IMR-90 (cell line): Measurements from ENCODE around the gene SLC16A8. TPM values are rescaled to one million over a fixed set of nuclear protein-coding genes. Genes with fewer than 3 reads are reported as not detected.

Experiments used
- ATAC-seq: fragments of 200-7000 bp; cut with Tn5 transposase; 2 replicates; pipeline ENCODE4 v1.9.1; 2020; ENCODE audit warnings: low read depth, mild to moderate bottlenecking, moderate library complexity
- BruUV-seq: library from RNA; stranded (reverse); fragments of 400-500 nt; replicated peaks from 2 replicates; lab custom pipeline; 2021; lab: Mats Ljungman, UMichigan
- CTCF ChIA-PET: fragments of 300-600 bp; formaldehyde crosslinking; extraction: SDS; loops from one replicate; lab custom pipeline; 2021; ENCODE audit warnings: antibody characterized with exemption; lab: Yijun Ruan, JAX
- POLR2A ChIA-PET: fragments of 300-600 bp; sonication (Branson Sonifier 250); formaldehyde crosslinking; loops from one replicate; lab custom pipeline; 2022; ENCODE audit warnings: antibody characterized with exemption; ENCODE audit not compliant: unreplicated experiment; lab: Charles Lee
- DNase-seq: peaks from one replicate; pipeline ENCODE4 v3.0.0; 2013
- H2AFZ ChIP-seq: replicated peaks from 2 replicates; pipeline ENCODE3; 2013; ENCODE audit warnings: low read length, mild to moderate bottlenecking; ENCODE audit not compliant: poor library complexity
- H2AK5ac ChIP-seq: 2 replicates; pipeline ENCODE4 v1.6.1; 2013; ENCODE audit warnings: low read depth, low read length, inconsistent platforms
- H2AK9ac ChIP-seq: replicated peaks from 2 replicates; pipeline ENCODE3; 2013; ENCODE audit warnings: mild to moderate bottlenecking, low read depth, low read length, moderate library complexity; ENCODE audit not compliant: poor library complexity
- H2BK120ac ChIP-seq: 2 replicates; pipeline ENCODE4 v1.6.1; 2013; ENCODE audit warnings: low read depth, low read length, inconsistent platforms
- H2BK15ac ChIP-seq: 3 replicates; pipeline ENCODE4 v1.6.1; 2013; ENCODE audit warnings: low read depth, low read length, inconsistent platforms
- H2BK20ac ChIP-seq: 2 replicates; pipeline ENCODE4 v1.6.1; 2013; ENCODE audit warnings: low read depth, mild to moderate bottlenecking, inconsistent platforms, low read length, moderate library complexity
- H2BK5ac ChIP-seq: 2 replicates; pipeline ENCODE4 v1.6.1; 2013; ENCODE audit warnings: mild to moderate bottlenecking, low read depth, low read length, inconsistent platforms; ENCODE audit not compliant: poor library complexity, severe bottlenecking
- H3K14ac ChIP-seq: replicated peaks from 2 replicates; pipeline ENCODE4 v1.6.1; 2013; ENCODE audit warnings: low read depth, low read length, inconsistent platforms
- H3K18ac ChIP-seq: 2 replicates; pipeline ENCODE4 v1.6.1; 2013; ENCODE audit warnings: low read depth, low read length, control low read depth
- H3K23ac ChIP-seq: 2 replicates; pipeline ENCODE4 v1.6.1; 2013; ENCODE audit warnings: low read depth, low read length, inconsistent platforms
- H3K27ac ChIP-seq: 2 replicates; pipeline ENCODE4 v1.5.1; 2013; ENCODE audit warnings: mild to moderate bottlenecking, control low read depth, low read length; ENCODE audit not compliant: insufficient read depth
- H3K27me3 ChIP-seq: 2 replicates; pipeline ENCODE4 v1.6.1; 2013; ENCODE audit warnings: low read length; ENCODE audit not compliant: control insufficient read depth, insufficient read depth
- H3K36me3 ChIP-seq: 2 replicates; pipeline ENCODE4 v1.6.1; 2013; ENCODE audit warnings: low read length, mixed read lengths; ENCODE audit not compliant: control insufficient read depth, insufficient read depth
- H3K4ac ChIP-seq: 2 replicates; pipeline ENCODE4 v1.6.1; 2013; ENCODE audit warnings: low read depth, low read length, inconsistent platforms
- H3K4me1 ChIP-seq: 2 replicates; pipeline ENCODE4 v1.6.1; 2013; ENCODE audit warnings: low read length, mixed read lengths; ENCODE audit not compliant: control insufficient read depth, insufficient read depth
- H3K4me2 ChIP-seq: 2 replicates; pipeline ENCODE4 v1.6.1; 2013; ENCODE audit warnings: low read depth, mild to moderate bottlenecking, control low read depth, low read length, moderate library complexity
- H3K4me3 ChIP-seq: 2 replicates; pipeline ENCODE4 v1.5.1; 2013; ENCODE audit warnings: low read depth, mild to moderate bottlenecking, control low read depth, low read length, moderate library complexity; ENCODE audit not compliant: insufficient read depth
- H3K56ac ChIP-seq: 2 replicates; pipeline ENCODE4 v1.6.1; 2013; ENCODE audit warnings: low read length, inconsistent platforms; ENCODE audit not compliant: insufficient read depth; ENCODE audit errors: extremely low read depth
- H3K79me1 ChIP-seq, 2 experiments: 2 replicates each; pipeline ENCODE4 v1.6.1; 2013; ENCODE audit warnings: low read length in 2 of 2, inconsistent platforms in 1 of 2, low read depth in 1 of 2
- H3K9ac ChIP-seq: 2 replicates; pipeline ENCODE4 v1.6.1; 2013; ENCODE audit warnings: low read depth, low read length, control low read depth
- H3K9me1 ChIP-seq: 2 replicates; pipeline ENCODE4 v1.6.1; 2013; ENCODE audit warnings: low read length, inconsistent platforms; ENCODE audit not compliant: insufficient read depth
- H3K9me3 ChIP-seq: 2 replicates; pipeline ENCODE4 v1.6.1; 2013; ENCODE audit warnings: low read length; ENCODE audit not compliant: control insufficient read depth, insufficient read depth
- H4K20me1 ChIP-seq: 2 replicates; pipeline ENCODE4 v1.6.1; 2013; ENCODE audit warnings: low read length, inconsistent platforms; ENCODE audit not compliant: insufficient read depth
- H4K5ac ChIP-seq: 2 replicates; pipeline ENCODE4 v1.6.1; 2013; ENCODE audit warnings: mild to moderate bottlenecking, low read depth, low read length, control low read depth
- H4K8ac ChIP-seq, 2 experiments: 2 replicates each; pipeline ENCODE4 v1.6.1; 2013; ENCODE audit warnings: low read depth in 2 of 2, low read length in 2 of 2, control low read depth in 1 of 2, inconsistent platforms in 1 of 2
- H4K91ac ChIP-seq: 2 replicates; pipeline ENCODE4 v1.6.1; 2013; ENCODE audit warnings: low read depth, low read length, inconsistent platforms; ENCODE audit not compliant: insufficient read depth
- BHLHE40 ChIP-seq: fragments of 150-350 bp; IDR thresholded peaks from 2 replicates; pipeline ENCODE4 v1.6.1; 2016; ENCODE audit warnings: mild to moderate bottlenecking, low read depth, low read length
- CHD1 ChIP-seq: IDR thresholded peaks from 2 replicates; pipeline ENCODE4 v1.6.1; 2012; ENCODE audit warnings: low read depth, low read length, improper control_type of control experiment
- FOS ChIP-seq: fragments of 150-350 bp; IDR thresholded peaks from 2 replicates; pipeline ENCODE4 v1.6.1; 2016; ENCODE audit warnings: low read depth, low read length
- MAFK ChIP-seq: IDR thresholded peaks from 2 replicates; pipeline ENCODE4 v1.6.1; 2012; ENCODE audit warnings: low read depth, low read length, improper control_type of control experiment
- MAZ ChIP-seq: IDR thresholded peaks from 2 replicates; pipeline ENCODE4 v1.6.1; 2012; ENCODE audit warnings: low read depth, mild to moderate bottlenecking, low read length, improper control_type of control experiment, moderate library complexity, borderline replicate concordance
- MXI1 ChIP-seq: IDR thresholded peaks from 2 replicates; pipeline ENCODE4 v1.6.1; 2012; ENCODE audit warnings: low read depth, mild to moderate bottlenecking, low read length, moderate library complexity, borderline replicate concordance
- NFE2L2 ChIP-seq: fragments of 150-350 bp; IDR thresholded peaks from 2 replicates; pipeline ENCODE4 v1.6.1; 2016; ENCODE audit warnings: low read depth, mild to moderate bottlenecking, low read length
- RAD21 ChIP-seq: IDR thresholded peaks from 2 replicates; pipeline ENCODE4 v1.6.1; 2012; ENCODE audit warnings: low read length, improper control_type of control experiment
- RCOR1 ChIP-seq: IDR thresholded peaks from 2 replicates; pipeline ENCODE4 v1.6.1; 2012; ENCODE audit warnings: mild to moderate bottlenecking, low read length, improper control_type of control experiment; ENCODE audit not compliant: insufficient replicate concordance
- RFX5 ChIP-seq: IDR thresholded peaks from 2 replicates; pipeline ENCODE4 v1.8.0; 2012; ENCODE audit warnings: low read depth, mild to moderate bottlenecking, low read length, moderate library complexity
- SMC3 ChIP-seq: fragments of 150-350 bp; IDR thresholded peaks from 2 replicates; pipeline ENCODE4 v1.6.1; 2016; ENCODE audit warnings: low read depth, mild to moderate bottlenecking, antibody characterized with exemption, low read length, moderate library complexity
- WGBS, 2 experiments: methylation state at CpG; one replicate each; pipeline versions ENCODE4 v1.1.5 to v1.1.7; 2013; ENCODE audit warnings: missing lambda C conversion rate in 2 of 2; ENCODE audit not compliant: insufficient read length in 1 of 2; ENCODE audit errors: extremely low coverage in 2 of 2; 5-methylcytosine and 5-hydroxymethylcytosine counted together
- dilution Hi-C: fragments of 300-500 bp; cut with HindIII; formaldehyde crosslinking; loops from one replicate; pipeline ENCODE4 v1.14.3; 2018; ENCODE audit warnings: low sequenced_read_pairs; ENCODE audit not compliant: unreplicated experiment
- in situ Hi-C: fragments of 300-500 bp; cut with MboI; formaldehyde crosslinking; loops from 3 replicates; pipeline ENCODE4 v1.14.3; 2019; ENCODE audit warnings: low sequenced_read_pairs, inconsistent platforms, mixed read lengths
- intact Hi-C: fragments of 100-400 bp; cut with micrococcal nuclease; formaldehyde crosslinking; loops from 2 replicates; pipeline ENCODE4 v1.10.0; 2022
- polyA plus RNA-seq, 3 experiments: library from polyadenylated mRNA; depleted of rRNA; stranded (reverse); fragments of >200 nt; gene quantifications; 2 replicates each; pipeline ENCODE4 v1.2.3, GENCODE V29; 2012; ENCODE audit warnings: low replicate concordance in 1 of 3
- total RNA-seq: library from RNA; depleted of rRNA; stranded (reverse); fragments of >200 nt; gene quantifications from 2 replicates; pipeline ENCODE4 v1.2.3, GENCODE V29; 2012
- TF ChIP-seq, protein P1 (sequence below): conservative IDR thresholded peaks from 2 replicates; pipeline ENCODE4 v1.5.1; 2012; ENCODE audit warnings: mild to moderate bottlenecking, low read depth, low read length, improper control_type of control experiment
- TF ChIP-seq, protein P2 (sequence below): fragments of 150-350 bp; IDR thresholded peaks from 2 replicates; pipeline ENCODE4 v1.6.1; 2016; ENCODE audit warnings: low read depth, mild to moderate bottlenecking, low read length, moderate library complexity, borderline replicate concordance

SLC16A8 gene
- total and polyA plus RNA-seq, 2 of the 4 experiments (the other 2 are of a cell fraction): not detected

DNA sequence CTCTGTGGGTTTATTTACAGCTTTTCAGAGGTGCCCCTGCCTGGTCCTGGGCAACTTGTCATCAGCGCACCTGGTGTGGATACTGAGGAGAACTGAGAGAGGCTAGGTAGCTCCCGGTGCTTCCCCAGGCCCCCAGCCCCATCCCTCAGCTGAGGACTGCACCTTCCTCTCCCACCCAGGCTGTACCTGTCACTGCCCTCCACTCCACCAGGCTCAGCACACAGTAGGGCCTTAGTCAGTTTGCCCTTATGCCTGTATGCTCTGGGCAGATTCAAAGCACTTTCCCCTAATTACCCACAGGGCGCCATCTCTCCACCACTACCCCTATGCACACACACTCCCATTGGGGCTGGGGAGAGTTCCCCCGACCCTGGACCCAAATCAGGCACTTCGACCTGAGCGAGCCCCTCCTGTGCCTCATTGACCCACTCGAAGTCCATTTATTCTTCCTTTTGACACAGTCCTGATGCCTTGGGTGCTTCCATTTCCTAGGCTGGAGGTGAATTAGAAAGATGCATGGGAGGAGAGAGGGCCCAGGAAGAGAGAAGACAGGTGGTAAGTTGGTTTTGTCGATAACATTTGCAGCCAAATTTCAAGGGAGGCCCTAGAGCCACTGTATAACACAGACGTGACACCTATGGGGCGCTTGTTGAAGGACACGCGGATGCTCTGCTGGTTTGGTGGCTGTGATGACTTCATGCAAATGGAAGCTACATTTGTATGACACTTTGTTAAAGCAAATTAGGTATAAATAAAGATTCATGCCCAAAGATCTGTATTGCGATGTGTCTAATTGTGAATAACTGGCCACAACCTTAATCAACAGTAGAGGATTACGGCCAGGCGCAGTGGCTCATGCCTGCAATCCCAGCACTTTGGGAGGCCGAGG is 40.6 kb downstream of the SLC16A8 start:
- 94% methylated on average over 8 of the region's 16 CpGs; no CpG with 5 or more reads in 1 of the 2 experiments for whole genome bisulfite sequencing, 2 experiments
- CTCF ChIA-PET: interaction anchor here (0.6 kb wide), 1 partner anchor 226 kb away, joined by 3 read pairs; no protein-coding TSS in a partner anchor
- intact Hi-C loops: no loop called here

More for the DNA sequence above, 40.6 kb downstream of the SLC16A8 start:
- no peak overlapping the region for H2BK120ac ChIP-seq
- no peak for DNase-seq
- no peak overlapping the region for H3K56ac ChIP-seq
- H2AK5ac ChIP-seq: no peak overlapping the region
- POLR2A ChIA-PET: no interaction called here
- ATAC-seq: no peak
- no TSS peak for BruUV-seq
- H3K79me1 ChIP-seq: no peaks in the 10 kb centered on the region
- no peak overlapping the region for H2BK5ac ChIP-seq
- no peaks in the 10 kb centered on the region for H3K36me3 ChIP-seq
- H4K20me1 ChIP-seq: no peaks in the 10 kb centered on the region
- no peak overlapping the region for H2BK15ac ChIP-seq
- H2BK20ac ChIP-seq: no peak overlapping the region
- dilution Hi-C loops: no loop called here
- no peak overlapping the region for H3K14ac ChIP-seq
- no peak overlapping the region for H2AFZ ChIP-seq
- no peak overlapping the region for H4K91ac ChIP-seq
- H3K9me1 ChIP-seq: 0 out of 2 replicates have a peak, but pooled peaks cover 11% of the 10 kb centered on the region
- TF ChIP-seq CHD1 (no peak), FOS (no peak), MAZ (no peak), BHLHE40 (no peak), SMC3 (no peak), RAD21 (no peak), RFX5 (no peak), NFE2L2 (no peak), RCOR1 (no peak), MXI1 (no peak), MAFK (no peak)
- TF ChIP-seq, protein P1, sequence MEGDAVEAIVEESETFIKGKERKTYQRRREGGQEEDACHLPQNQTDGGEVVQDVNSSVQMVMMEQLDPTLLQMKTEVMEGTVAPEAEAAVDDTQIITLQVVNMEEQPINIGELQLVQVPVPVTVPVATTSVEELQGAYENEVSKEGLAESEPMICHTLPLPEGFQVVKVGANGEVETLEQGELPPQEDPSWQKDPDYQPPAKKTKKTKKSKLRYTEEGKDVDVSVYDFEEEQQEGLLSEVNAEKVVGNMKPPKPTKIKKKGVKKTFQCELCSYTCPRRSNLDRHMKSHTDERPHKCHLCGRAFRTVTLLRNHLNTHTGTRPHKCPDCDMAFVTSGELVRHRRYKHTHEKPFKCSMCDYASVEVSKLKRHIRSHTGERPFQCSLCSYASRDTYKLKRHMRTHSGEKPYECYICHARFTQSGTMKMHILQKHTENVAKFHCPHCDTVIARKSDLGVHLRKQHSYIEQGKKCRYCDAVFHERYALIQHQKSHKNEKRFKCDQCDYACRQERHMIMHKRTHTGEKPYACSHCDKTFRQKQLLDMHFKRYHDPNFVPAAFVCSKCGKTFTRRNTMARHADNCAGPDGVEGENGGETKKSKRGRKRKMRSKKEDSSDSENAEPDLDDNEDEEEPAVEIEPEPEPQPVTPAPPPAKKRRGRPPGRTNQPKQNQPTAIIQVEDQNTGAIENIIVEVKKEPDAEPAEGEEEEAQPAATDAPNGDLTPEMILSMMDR: no peak
- TF ChIP-seq, protein P2, sequence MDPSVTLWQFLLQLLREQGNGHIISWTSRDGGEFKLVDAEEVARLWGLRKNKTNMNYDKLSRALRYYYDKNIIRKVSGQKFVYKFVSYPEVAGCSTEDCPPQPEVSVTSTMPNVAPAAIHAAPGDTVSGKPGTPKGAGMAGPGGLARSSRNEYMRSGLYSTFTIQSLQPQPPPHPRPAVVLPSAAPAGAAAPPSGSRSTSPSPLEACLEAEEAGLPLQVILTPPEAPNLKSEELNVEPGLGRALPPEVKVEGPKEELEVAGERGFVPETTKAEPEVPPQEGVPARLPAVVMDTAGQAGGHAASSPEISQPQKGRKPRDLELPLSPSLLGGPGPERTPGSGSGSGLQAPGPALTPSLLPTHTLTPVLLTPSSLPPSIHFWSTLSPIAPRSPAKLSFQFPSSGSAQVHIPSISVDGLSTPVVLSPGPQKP: no peak
- H3K4me1 ChIP-seq: peaks cover 2% of the 10 kb centered on the region
- no peak overlapping the region for H3K4me2 ChIP-seq
- H3K9ac ChIP-seq: no peak overlapping the region
- H3K4me3 ChIP-seq: no peak overlapping the region
- no peak overlapping the region for H4K5ac ChIP-seq
- H4K8ac ChIP-seq: no peak overlapping the region
- no peak overlapping the region for H2AK9ac ChIP-seq
- no peak overlapping the region for H3K4ac ChIP-seq
- H3K18ac ChIP-seq: no peak overlapping the region
- H3K27ac ChIP-seq: no peak overlapping the region
- peaks cover 2% of the 10 kb centered on the region; the same call in 1 of the 2 replicates for H3K27me3 ChIP-seq
- H3K9me3 ChIP-seq: no peaks in the 10 kb centered on the region
- H3K23ac ChIP-seq: no peak overlapping the region
- in situ Hi-C loops: no loop called here
